HepG2 (cell line): ENCODE results near the gene RAD23A. TPM values are rescaled to one million over a fixed set of nuclear protein-coding genes. Genes with fewer than 3 reads are reported as not detected.

ENCODE experiments used
- AKAP8 ChIP-seq: sonication (generic); formaldehyde crosslinking; IDR thresholded peaks from 2 replicates; pipeline ENCODE4 v1.5.1; 2020; ENCODE audit warnings: mild to moderate bottlenecking, missing genetic modification reagents
- BRF2 ChIP-seq: sonication (generic); formaldehyde crosslinking; IDR thresholded peaks from 2 replicates; pipeline ENCODE4 v1.8.1; 2022; ENCODE audit warnings: mild to moderate bottlenecking, missing genetic modification reagents
- ELF3 ChIP-seq: IDR thresholded peaks from 2 replicates; pipeline ENCODE4 v1.6.1; 2016; ENCODE audit warnings: missing genetic modification reagents, missing compliant biosample characterization
- ETV5 ChIP-seq: IDR thresholded peaks from 2 replicates; pipeline ENCODE4 v1.6.1; 2018; ENCODE audit warnings: missing biosample characterization, missing genetic modification reagents, inconsistent platforms, borderline replicate concordance
- FOXM1 ChIP-seq: sonication (generic); formaldehyde crosslinking; IDR thresholded peaks from 2 replicates; pipeline ENCODE4 v1.5.0; 2020; ENCODE audit warnings: missing genetic modification reagents
- HOXA7 ChIP-seq: sonication (generic); formaldehyde crosslinking; IDR thresholded peaks from 2 replicates; pipeline ENCODE4 v1.8.1; 2022; ENCODE audit warnings: mild to moderate bottlenecking, missing genetic modification reagents, moderate library complexity
- JARID2 ChIP-seq: sonication (generic); formaldehyde crosslinking; IDR thresholded peaks from 2 replicates; pipeline ENCODE4 v1.8.1; 2023; ENCODE audit warnings: missing genetic modification reagents, inconsistent platforms; ENCODE audit not compliant: insufficient replicate concordance
- KMT2B ChIP-seq: IDR thresholded peaks from 2 replicates; pipeline ENCODE4 v1.6.1; 2016; ENCODE audit warnings: missing genetic modification reagents, missing compliant biosample characterization
- MAF1 ChIP-seq: sonication (generic); formaldehyde crosslinking; IDR thresholded peaks from 2 replicates; pipeline ENCODE4 v1.5.0; 2020; ENCODE audit warnings: missing genetic modification reagents, borderline replicate concordance
- PCBP1 ChIP-seq: fragments of 200-400 bp; formaldehyde crosslinking; IDR thresholded peaks from 2 replicates; pipeline ENCODE4 v1.6.1; 2017; ENCODE audit warnings: mild to moderate bottlenecking, low read depth, low read length, borderline replicate concordance
- PLSCR1 ChIP-seq: sonication (generic); formaldehyde crosslinking; IDR thresholded peaks from 2 replicates; pipeline ENCODE4 v1.5.0; 2020; ENCODE audit warnings: missing genetic modification reagents, mild to moderate bottlenecking, borderline replicate concordance
- SRY ChIP-seq: sonication (generic); formaldehyde crosslinking; IDR thresholded peaks from 2 replicates; pipeline ENCODE4 v1.8.0; 2022; ENCODE audit warnings: mild to moderate bottlenecking, missing genetic modification reagents
- U2AF1 ChIP-seq: fragments of 200-400 bp; formaldehyde crosslinking; optimal IDR thresholded peaks from 2 replicates; pipeline ENCODE3; 2017; ENCODE audit warnings: mild to moderate bottlenecking, low read depth, low read length
- ZBED4 ChIP-seq: sonication (generic); formaldehyde crosslinking; IDR thresholded peaks from 2 replicates; pipeline ENCODE4 v1.4.0; 2020; ENCODE audit warnings: missing genetic modification reagents, borderline replicate concordance
- ZFP36 ChIP-seq: fragments of 150-350 bp; IDR thresholded peaks from 2 replicates; pipeline ENCODE4 v1.6.1; 2018; ENCODE audit warnings: borderline replicate concordance, low read length, low read depth; ENCODE audit not compliant: partially characterized antibody
- ZMAT5 ChIP-seq: sonication (generic); formaldehyde crosslinking; IDR thresholded peaks from 2 replicates; pipeline ENCODE4 v1.5.0; 2020; ENCODE audit warnings: mild to moderate bottlenecking, low read depth, missing genetic modification reagents, borderline replicate concordance
- ZNF317 ChIP-seq: sonication (generic); formaldehyde crosslinking; IDR thresholded peaks from 2 replicates; pipeline ENCODE4 v1.5.0; 2020; ENCODE audit warnings: mild to moderate bottlenecking, missing genetic modification reagents
- ZNF496 ChIP-seq: sonication (generic); formaldehyde crosslinking; IDR thresholded peaks from 2 replicates; pipeline ENCODE4 v1.8.1; 2023; ENCODE audit warnings: mild to moderate bottlenecking, moderate library complexity, missing genetic modification reagents; ENCODE audit not compliant: insufficient replicate concordance
- ZNF570 ChIP-seq: sonication (generic); formaldehyde crosslinking; IDR thresholded peaks from 2 replicates; pipeline ENCODE4 v1.4.0; 2020; ENCODE audit warnings: mild to moderate bottlenecking, missing genetic modification reagents, borderline replicate concordance
- ZSCAN5A ChIP-seq: sonication (generic); formaldehyde crosslinking; IDR thresholded peaks from 2 replicates; pipeline ENCODE4 v1.8.0; 2022; ENCODE audit warnings: mild to moderate bottlenecking, missing genetic modification reagents, borderline replicate concordance
- polyA plus RNA-seq, 8 experiments: library from polyadenylated mRNA; depleted of rRNA in 3 of 8; stranded (reverse) in 7 of 8; unstranded in 1 of 8; fragments of >200 nt; fragmentation: Illumina TruSeq in 4 of 8; extraction: Trizol in 4 of 8; gene quantifications; 2 replicates each; pipeline versions ENCODE4 v1.2.1 to v1.2.3, GENCODE V29; 2011 to 2016; ENCODE audit warnings: low read depth in 4 of 8, missing spikeins in 1 of 8, mixed read lengths in 1 of 8; ENCODE audit not compliant: insufficient read depth in 1 of 8
- total RNA-seq, 5 experiments: library from RNA; depleted of rRNA; stranded (reverse); fragments of >200 nt; fragmentation: Illumina TruSeq; extraction: Trizol; gene quantifications; 2 replicates each; pipeline ENCODE4 v1.2.3, GENCODE V29; 2016; ENCODE audit warnings: low read depth in 1 of 5

The RAD23A gene
- total and polyA plus RNA-seq, 2 of the 13 experiments (the other 11 are each of a cell fraction or from before 2014, with no cell fraction given), result 42.5 to 54.2 TPM

GRCh38 chr19:12985049-12985776 lies 39.6 kb downstream of the RAD23A start (continued):
- TF ChIP-seq ZBED4 (CRISPR knock-in tag) (no peak), ZFP36 (no peak), ELF3 (CRISPR knock-in tag) (0 out of 2 replicates have a peak, but pooled peaks have one; percentile 32), ZNF496 (CRISPR knock-in tag) (no peak), SRY (no peak), MAF1 (no peak), ZSCAN5A (no peak), AKAP8 (CRISPR knock-in tag) (peak; percentile 82; the same call in 1 of the 2 replicates), BRF2 (no peak), ZMAT5 (CRISPR knock-in tag) (no peak), FOXM1 (CRISPR knock-in tag) (no peak), U2AF1 (no peak), ZNF570 (CRISPR knock-in tag) (no peak), HOXA7 (CRISPR knock-in tag) (no peak), PLSCR1 (CRISPR knock-in tag) (no peak), JARID2 (CRISPR knock-in tag) (no peak), ZNF317 (CRISPR knock-in tag) (no peak), PCBP1 (no peak), KMT2B (CRISPR knock-in tag) (peak; percentile 31; the same call in 1 of the 2 replicates), ETV5 (CRISPR knock-in tag) (no peak)
